Right renal pelvis (tissue), 4 donors: ENCODE results near the gene PARP4. TPM values are rescaled to one million over a fixed set of nuclear protein-coding genes. Genes with fewer than 3 reads are reported as not detected.
"Not testable (repeated sequence)": the region's sequence is repeated elsewhere in the genome, so short reads cannot be mapped to it uniquely, and the experiment has no call there.

ENCODE experiments used
- DNase-seq, 4 donors: peaks; one replicate each; pipeline ENCODE4 v3.0.0-alpha.2; 2013; ENCODE audit warnings: low read depth in 4 of 4, low spot score in 3 of 4, missing footprints in 1 of 4
- polyA plus RNA-seq, 4 donors: library from polyadenylated mRNA; unstranded; fragments of 120-200 nt; gene quantifications; one replicate each; pipeline ENCODE4 v1.2.1, GENCODE V29; 2013; ENCODE audit not compliant: insufficient read length in 4 of 4

The PARP4 gene
- polyA plus RNA-seq = 10 to 100 TPM; 41.9 to 55.3 (median 48.3) TPM

DNA sequence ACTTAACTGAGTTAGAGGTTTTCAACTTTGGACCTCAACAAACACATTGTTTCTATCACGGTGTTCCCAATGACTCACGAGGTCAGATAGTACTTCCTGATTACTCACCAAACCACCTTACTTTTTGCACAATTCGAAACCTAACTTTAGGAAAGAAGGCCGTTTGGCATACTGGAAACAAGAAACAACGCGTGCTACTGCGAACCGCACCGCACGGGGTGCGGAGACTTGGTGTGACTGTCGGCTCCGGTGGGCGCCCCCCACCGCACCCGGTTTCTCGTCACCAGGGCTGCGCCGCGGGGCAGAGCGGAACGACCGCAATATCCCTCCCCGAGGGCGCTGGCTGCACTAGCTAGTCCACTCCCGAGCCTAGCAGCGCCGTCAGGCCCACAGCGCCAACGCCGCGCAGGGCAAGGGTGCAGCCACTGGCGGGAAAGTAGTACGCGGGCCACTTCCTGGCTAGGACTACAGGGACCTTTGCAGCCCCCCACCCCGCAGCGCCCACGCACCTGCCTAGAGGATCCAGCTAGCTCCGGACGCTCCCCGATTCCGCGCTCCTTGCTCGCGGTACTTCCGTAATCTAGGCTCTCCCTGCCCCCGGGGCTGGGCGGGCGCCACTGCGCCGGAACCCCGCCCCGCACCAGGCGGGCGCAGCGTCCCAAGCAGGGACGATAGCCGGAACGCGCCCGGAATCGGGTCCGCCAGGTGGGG is at the start of gene PARP4:
Gene PARP4 (minus strand): TSS at position 582 of the 711 bp plus-strand sequence. CDS start 9,002 bp downstream, outside the sequence.
- peak; percentile 70 to 78 (median 74) for DNase-seq

DNA sequence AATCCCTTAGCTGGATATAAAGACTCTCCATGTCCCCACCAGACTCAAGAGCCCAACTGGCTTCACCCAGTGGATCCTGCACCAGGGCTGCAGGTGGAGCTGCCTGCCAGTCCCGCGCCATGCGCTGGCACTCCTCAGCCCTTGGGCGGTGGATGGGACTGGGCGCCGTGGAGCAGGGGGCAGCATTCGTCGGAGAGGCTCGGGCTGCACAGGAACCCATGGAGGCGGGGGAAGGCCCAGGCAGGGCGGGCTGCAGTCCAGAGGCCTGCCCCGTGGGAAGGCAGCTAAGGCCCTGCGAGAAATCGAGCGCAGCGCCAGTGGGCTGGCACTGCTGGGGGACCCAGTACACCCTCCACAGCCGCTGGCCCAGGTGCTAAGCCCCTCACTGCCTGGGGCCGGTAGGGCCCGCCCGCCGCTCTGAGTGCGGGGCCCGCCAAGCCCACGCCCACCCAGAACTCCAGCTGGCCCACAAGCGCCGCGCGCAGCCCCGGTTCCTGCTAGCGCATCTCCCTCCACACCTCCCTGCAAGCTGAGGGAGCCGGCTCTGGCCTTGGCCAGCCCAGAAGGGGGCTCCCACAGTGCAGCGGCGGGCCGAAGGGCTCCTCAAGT is 48.1 kb upstream of the PARP4 start:
- not testable (repeated sequence) for DNase-seq

DNA sequence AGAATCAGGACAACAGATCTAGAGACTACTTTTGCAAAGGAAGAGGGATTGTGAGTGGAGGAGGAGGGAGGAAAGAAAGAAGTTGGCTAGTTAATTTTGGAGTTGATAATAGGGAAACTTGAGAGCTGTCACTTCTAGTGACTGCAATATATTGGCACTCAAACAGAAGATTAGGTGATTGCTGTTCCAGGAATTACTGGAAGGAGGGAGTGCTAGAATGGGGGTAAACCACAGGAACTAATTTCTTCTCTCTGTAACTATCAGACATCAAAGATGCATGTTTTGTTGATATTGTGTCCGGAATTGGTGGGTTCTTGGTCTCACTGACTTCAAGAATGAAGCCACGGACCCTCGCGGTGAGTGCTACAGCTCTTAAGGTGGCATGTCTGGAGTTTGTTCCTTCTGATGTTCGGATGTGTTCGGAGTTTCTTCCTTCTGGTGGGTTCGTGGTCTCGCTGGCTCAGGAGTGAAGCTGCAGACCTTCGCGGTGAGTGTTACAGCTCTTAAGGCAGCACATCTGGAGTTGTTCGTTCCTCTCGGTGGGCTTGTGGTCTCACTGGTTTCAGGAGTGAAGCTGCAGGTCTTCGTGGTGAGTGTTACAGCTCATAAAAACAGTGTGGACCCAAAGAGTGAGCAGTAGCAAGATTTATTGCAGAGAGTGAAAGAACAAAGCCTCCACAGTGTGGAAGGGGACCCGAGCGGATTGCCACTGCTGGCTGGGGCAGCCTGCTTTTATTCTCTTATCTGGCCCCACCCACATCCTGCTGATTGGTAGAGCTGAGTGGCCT is 47.0 kb upstream of the PARP4 start:
- not testable (repeated sequence) for DNase-seq

DNA sequence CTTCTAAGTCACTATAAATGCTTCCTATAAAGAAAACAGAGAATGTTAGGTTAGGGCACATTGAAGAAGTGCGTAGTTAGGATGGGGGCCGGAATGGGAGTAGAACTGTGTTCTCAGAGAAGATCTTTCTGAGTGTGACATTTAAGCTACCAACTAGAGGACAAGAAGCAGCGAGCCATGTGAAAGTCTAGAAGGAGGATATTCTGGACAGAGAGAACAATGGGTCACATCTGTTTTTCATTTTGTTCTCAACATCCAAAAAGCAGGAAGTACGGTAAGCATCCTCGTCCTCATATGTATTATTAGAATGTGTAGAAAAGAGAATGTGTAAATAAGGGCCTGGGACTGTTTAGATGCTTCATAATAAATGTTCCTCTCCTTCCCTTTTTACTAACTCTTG is 44.5 kb upstream of the PARP4 start:
- DNase-seq = no peak

DNA sequence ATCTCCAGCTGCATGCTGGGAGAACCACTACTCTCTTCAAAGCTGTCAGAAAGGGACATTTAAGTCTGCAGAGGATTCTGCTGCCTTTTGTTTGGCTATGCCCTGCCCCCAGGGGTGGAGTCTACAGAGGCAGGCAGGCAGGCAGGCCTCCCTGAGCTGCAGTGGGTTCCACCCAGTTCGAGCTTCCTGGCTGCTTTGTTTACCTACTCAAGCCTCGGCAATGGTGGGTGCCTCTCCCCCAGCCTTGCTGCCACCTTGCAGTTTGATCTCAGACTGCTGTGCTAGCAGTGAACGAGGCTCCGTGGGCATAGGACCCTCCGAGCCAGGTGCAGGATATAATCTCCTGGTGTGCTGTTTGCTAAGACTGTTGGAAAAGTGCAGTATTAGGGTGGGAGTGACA is 41.3 kb upstream of the PARP4 start:
- DNase-seq = not testable (repeated sequence)

DNA sequence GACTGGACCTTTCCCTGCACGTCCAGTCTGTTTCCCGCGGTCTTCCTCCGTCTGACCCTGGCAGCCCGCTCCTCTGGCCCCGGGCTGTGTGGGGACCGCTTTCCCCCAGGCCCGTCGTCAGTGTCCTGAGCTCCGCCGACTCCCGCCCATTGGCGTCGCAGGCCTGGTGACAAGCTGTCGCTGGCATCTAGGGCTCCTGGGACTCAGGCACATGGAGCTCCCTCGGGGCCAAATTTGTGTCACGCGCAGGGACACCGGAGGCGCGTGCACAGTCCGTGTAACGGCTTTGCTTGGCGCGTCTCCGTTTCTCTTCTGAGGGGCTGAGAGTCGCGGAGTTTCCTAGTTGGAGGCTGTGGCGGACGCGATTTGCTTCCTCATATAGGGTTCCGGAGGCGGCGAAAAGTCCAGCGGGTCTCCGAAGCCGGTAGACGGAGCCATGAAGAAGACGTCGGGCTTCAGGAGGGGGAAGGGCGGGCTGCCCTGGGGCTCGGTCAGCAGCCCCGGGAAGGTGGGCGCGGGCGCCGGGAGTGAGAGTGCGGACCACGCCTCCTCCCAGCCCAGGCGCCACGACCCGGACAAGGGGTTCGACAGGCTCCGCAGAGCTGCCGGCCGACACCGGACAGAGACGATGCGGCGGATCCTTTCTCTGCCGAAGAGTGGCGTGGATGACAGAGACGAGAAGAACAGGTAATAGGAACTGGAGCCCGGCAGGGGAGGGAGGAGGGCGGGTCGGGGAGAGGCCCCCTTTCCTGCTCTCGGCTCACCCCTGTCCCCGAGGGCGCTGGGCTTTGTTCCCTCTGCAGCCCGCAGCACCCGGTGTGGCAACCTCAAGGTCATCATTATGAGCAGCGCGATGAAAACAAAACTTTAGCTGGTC is 29.1 kb upstream of the PARP4 start:
- peak in 3 of 4 donors; percentile 3 to 29 (median 16) for DNase-seq

DNA sequence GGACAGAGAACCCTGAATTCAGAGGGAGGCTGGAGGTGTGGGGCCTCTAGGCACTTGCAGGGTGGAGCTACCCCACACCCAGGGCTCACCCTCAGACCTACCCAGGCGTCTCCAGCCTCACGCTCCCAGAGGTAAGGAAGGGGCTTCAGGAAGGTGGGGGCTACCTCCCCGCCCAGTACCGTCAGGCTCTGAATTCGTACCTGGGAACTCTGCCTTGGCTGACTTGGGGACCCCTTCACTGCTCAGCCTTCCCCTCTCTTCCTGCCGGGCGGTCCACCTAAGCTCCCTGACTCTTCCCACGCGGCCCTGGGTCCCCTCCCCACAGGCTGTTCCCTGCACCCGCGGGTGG is 28.5 kb upstream of the PARP4 start:
- no peak for DNase-seq

GRCh38 chr13:24540236-24541126 is 27.9 kb upstream of the PARP4 start:
- DNase-seq = no peak

DNA sequence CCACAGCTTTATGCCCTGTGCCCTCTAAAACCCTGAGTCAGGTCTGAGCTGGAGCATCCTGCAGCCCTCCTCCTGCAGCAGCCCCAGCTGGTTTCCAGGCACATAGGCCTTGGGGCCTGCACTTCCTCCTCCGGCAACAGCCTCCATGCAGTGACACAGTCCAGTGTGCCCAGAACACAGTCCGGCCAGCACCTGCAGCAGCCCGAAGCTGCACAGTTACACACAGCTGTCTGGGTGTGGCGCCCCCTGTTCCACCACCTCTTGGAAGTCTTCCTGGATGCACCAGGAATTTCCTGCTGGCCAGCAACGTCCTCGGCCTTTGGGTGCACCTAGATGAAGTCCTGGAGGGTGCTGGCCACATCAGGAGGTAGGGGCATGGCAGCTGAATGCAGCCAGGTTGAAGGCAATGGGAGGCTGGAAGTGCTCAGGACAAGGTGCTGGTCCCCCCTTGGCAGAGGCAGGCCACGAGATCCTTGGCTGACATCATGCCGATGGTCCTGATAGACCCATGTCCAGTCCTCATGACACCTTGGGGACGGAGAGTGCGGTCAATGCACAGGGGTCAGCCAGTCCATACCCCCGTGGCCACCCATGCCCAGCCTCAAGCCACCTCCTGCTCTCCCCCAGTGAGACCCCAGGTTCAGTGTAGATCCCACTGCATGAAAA is 27.1 kb upstream of the PARP4 start:
- DNase-seq = no peak

- DNase-seq = no peak
Observed at GRCh38 chr13:24529478-24529877, 16.9 kb upstream of the PARP4 start.

GRCh38 chr13:24528816-24529398 is 16.3 kb upstream of the PARP4 start:
- no peak for DNase-seq

DNA sequence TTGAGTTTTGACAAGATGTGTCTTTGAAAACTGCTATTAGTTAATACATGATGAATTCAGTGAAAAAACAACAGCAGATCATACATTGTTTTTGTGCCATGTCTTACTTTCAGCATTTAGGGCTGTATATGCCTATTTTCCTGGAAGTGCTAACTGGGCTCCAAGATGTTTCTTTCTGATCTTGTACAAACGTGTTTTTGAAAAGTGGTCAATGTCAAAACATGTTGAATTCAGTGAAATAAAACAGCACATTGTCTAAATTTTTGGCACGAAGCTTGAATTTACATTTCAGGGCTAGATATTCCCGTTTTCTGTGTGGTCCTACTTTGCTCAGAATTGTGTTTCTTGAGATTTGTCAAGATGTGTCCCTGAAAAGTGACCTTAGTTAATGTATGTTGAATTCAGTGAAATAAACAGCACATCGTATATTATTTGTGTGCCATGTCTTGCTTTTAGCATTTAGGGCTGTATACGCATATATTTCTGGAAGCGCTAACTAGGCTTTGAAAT is 14.7 kb upstream of the PARP4 start:
- no peak for DNase-seq

DNA sequence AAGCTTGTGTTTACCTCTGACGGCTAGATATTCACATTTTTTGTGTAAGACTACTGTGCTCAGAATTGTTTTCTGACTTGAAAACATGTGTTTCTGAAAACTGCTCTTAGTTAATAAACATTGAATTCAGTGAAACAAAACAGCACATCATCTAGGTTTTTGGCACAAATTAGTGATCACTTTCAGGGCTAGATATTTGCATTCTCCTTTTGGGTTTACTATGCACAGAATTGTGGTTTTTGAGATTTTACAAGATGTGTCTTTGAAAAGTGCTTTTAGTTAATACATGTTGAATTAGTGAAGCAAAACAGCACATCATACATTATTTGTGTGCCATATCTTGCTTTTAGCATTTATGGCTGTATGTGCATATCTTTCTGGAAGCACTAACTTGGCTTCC is 8.2 kb upstream of the PARP4 start:
- no peak for DNase-seq

GRCh38 chr13:24516919-24517318 is 4.3 kb upstream of the PARP4 start:
- DNase-seq = no peak

DNA sequence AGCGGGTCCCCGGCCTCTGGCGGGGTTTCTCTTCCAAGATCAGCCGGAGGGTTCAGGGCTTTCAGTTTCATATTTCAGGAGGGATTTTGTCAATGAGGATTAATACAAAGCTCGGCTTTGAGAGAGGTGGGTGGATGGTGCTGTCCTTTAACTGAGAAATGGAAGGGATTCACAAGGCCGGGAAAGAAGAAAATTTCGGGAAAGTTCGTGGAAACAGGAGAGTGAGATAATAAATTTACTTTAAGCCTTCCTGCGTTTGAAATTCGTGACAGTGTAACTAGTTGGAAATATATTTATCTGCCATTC is 283 bp upstream of the PARP4 start:
- no peak for DNase-seq

- no peak for DNase-seq
Observed at GRCh38 chr13:24511816-24512196, 772 bp downstream of the PARP4 start.

DNA sequence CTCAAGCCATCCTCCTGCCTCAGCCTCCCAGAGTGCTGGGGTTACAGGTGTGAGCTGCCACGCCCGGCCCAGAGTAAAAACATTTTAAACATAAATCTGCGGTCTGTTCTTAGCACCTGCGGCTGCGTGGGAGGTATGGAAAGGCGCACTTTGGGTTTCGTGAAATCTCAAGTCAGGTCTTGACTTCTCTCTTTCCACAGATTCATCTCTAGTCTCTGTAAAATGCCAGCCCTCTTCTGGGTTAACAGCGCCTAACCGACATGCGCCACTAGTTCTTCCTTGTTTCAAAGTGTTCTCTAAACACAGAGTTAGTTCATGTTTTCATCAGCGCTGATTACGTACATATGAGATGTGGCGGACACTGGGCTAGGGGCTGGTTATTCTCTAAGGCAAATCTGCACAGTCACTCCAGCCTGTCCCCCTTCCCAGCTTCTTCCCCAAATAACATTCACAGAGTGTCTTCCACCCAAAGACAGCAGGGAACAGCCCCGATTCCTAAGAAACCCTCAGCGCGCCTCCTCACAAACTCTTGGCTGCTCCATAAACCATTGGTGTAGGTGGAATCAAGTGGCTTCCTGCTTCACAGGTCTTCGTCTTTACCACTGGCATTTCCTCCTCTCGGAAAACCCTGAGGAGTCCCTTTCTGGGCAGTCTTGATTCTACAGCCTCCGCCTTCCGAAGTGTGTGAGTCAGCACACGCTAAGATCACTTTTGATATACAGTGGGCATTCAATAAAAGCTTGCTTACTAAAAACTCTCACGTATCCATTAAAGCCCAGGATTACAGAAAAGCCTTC is 1.4 kb downstream of the PARP4 start:
- DNase-seq = no peak
